ENCODE data around the gene PIK3IP1. TPM values are rescaled to one million over a fixed set of nuclear protein-coding genes. Genes with fewer than 3 reads are reported as not detected.
"Not testable (repeated sequence)": the region's sequence is repeated elsewhere in the genome, so short reads cannot be mapped to it uniquely, and the experiment has no call there.

The PIK3IP1 gene
- total and polyA plus RNA-seq, 3 donors from 2014 or later = 42.4 to 89.2 (median 65.9) TPM

DNA sequence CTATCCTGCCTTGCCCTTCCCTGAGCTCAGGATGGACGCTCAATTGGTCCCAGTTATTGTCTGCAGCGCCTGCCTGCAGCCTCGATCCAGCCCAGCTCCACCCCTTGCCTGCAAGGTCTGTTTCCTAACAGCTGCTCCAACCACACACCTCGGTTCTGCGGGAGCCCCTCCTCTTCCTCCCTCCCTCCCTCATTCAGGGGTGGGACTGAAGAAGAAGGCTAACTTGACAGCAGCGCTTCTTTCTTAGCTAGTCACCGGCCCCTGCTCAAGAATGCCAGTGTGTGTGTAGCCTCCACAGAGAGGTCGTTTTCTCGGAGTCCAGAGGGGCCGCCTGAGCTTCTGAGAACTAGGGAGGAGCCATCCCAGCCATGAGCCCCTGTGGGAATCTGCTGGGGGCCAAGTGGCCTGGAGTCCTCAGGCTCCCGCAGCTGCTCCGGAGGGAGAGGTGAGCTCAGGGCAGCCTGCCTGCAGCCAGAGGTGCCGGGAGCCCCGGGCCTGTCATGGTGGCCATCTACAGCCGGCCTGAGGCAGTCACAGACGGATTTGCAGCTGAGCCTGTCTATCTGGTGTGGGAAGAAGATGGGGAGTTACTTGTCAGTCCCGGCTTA lies 44.0 kb downstream of the PIK3IP1 start:
- WGBS, 2 donors = 38 to 49% methylated on average over 10 to 17 of the region's 17 CpGs
- Histone ChIP-seq H3K36me3 (ENCODE audit: low read depth, missing control alignments) (no peaks in the 10 kb centered on the region), H3K27ac (peak overlapping the region; percentile 10 to 47), H3K4me3 (peak overlapping the region; percentile 12 to 64), H3K9me3 (no peaks in the 10 kb centered on the region), H3K27me3 (no peaks in the 10 kb centered on the region), H3K4me1 (peaks cover 31% of the 10 kb centered on the region)
- intact Hi-C loops (cut with DNase I; ENCODE audit: low total_unique reads) = no loop called here
- DNase-seq = peak; percentile 92
- TF ChIP-seq POLR2A (IDR thresholded peaks at IDR 0.05) (no peak), CTCF (IDR thresholded peaks at IDR 0.05) (no peak)

- intact Hi-C loops (cut with DNase I; ENCODE audit: low total_unique reads) = no loop called here
- no peak for DNase-seq
- H3K9me3 ChIP-seq = no peaks in the 10 kb centered on the region
- H3K36me3 ChIP-seq (ENCODE audit: low read depth, missing control alignments) = no peaks in the 10 kb centered on the region
- 48 to 71% methylated on average over 1 of the region's 1 CpG for WGBS, 2 donors
- H3K27ac ChIP-seq = no peak overlapping the region
- H3K27me3 ChIP-seq = no peaks in the 10 kb centered on the region
- peak overlapping the region in 1 of 2 donors; percentile 64 for H3K4me3 ChIP-seq
- TF ChIP-seq CTCF (IDR thresholded peaks at IDR 0.05) (no peak), POLR2A (IDR thresholded peaks at IDR 0.05) (no peak)
- H3K4me1 ChIP-seq = peaks cover 31% of the 10 kb centered on the region
Measured at GRCh38 chr22:31247726-31248125, 44.6 kb downstream of the PIK3IP1 start.

- H3K36me3 ChIP-seq (ENCODE audit: low read depth, missing control alignments) = no peaks in the 10 kb centered on the region
- intact Hi-C loops (cut with DNase I; ENCODE audit: low total_unique reads) = no loop called here
- no peaks in the 10 kb centered on the region for H3K27me3 ChIP-seq
- TF ChIP-seq POLR2A (IDR thresholded peaks at IDR 0.05) (no peak), CTCF (IDR thresholded peaks at IDR 0.05) (no peak)
- H3K4me1 ChIP-seq = peaks cover 31% of the 10 kb centered on the region
- WGBS, 2 donors = 75 to 87% methylated on average over 2 of the region's 2 CpGs
- no peak for DNase-seq
- no peak overlapping the region for H3K4me3 ChIP-seq
- no peak overlapping the region for H3K27ac ChIP-seq
- H3K9me3 ChIP-seq = no peaks in the 10 kb centered on the region
Measured at GRCh38 chr22:31246687-31247086, 45.6 kb downstream of the PIK3IP1 start.

DNA sequence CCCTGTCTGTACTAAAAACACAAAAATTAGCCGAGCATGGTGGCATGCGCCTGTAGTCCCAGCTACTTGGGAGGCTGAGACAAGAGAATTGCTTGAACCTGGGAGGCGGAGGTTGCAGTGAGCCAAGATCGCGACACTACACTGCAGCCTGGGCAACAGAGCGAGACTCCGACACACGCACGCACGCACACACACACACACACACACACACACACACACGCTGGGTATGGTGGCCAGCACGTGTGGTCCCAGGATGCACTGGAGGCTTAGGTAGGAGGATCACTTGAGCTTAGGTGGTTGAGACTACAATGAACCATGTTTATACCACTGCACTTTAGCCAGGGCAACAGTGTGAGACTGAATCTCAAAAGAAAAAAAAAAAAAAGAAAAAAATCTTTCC lies 46.3 kb downstream of the PIK3IP1 start:
- H3K9me3 ChIP-seq; H3K36me3 ChIP-seq (ENCODE audit: low read depth, missing control alignments); H3K27me3 ChIP-seq; intact Hi-C loops (cut with DNase I; ENCODE audit: low total_unique reads); H3K4me3 ChIP-seq; DNase-seq; H3K27ac ChIP-seq: not testable (repeated sequence)
- WGBS, 2 donors = 80 to 96% methylated on average over 5 to 12 of the region's 12 CpGs
- H3K4me1 ChIP-seq = peaks cover 29% of the 10 kb centered on the region

GRCh38 chr22:31244943-31245451 lies 47.3 kb downstream of the PIK3IP1 start:
- TF ChIP-seq POLR2A (IDR thresholded peaks at IDR 0.05) = no peak
- no peak for TF ChIP-seq CTCF (IDR thresholded peaks at IDR 0.05)
- 89 to 94% methylated on average over 7 of the region's 7 CpGs for WGBS, 2 donors
- H3K4me1 ChIP-seq = peaks cover 21% of the 10 kb centered on the region
- DNase-seq = no peak
- H3K27ac ChIP-seq = no peak overlapping the region
- intact Hi-C loops (cut with DNase I; ENCODE audit: low total_unique reads) = no loop called here
- no peaks in the 10 kb centered on the region for H3K9me3 ChIP-seq
- no peaks in the 10 kb centered on the region for H3K36me3 ChIP-seq (ENCODE audit: low read depth, missing control alignments)
- H3K4me3 ChIP-seq = no peak overlapping the region
- no peaks in the 10 kb centered on the region for H3K27me3 ChIP-seq
